Hematopoietic multipotent progenitor cell treated with erythropoietin and hydrocortisone succinate and interleukin-3 and kit ligand, for 17 days (in vitro differentiated cells): ENCODE measurements around the gene NMBR.
"Not testable (repeated sequence)": the region's sequence is repeated elsewhere in the genome, so short reads cannot be mapped to it uniquely, and the experiment has no call there.

Source experiments
- DNase-seq: peaks from one replicate; pipeline ENCODE4 v3.0.0-alpha.2; 2015; ENCODE audit warnings: low spot score

The NMBR gene

DNA sequence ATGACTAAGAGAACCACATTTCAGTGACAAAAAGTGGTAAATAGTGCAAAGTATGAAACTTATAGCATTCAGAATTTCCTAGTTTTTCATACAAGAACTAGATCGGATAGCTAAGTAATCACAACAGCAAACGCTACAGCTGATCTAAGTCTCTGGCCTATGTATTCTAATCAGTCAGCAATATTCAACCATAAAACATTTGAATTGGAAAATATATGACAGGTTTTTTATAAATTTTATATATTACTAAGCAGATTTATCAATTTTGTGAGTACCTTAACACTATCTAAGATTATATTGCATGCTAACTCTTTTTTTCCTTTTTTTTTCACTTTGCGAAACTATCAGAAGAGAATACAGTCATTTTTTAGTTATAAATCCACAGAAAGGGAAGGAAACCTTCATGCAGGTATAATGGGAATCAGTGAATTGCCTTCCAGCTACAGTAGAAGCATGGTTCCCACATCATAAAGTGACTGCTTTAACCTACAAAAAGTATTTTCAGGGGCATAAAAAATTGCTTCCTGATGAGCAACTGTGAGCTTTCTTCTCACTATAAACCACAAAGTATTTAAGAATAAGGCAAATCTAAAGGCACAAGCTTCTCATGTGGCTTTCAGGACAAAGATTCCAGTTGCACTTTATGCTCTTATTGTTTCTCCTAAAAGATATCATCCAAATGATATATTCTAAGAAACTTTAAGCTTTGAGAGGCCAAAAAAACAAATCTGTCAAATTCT lies 88.2 kb downstream of the NMBR start:
- no peak for DNase-seq

DNA sequence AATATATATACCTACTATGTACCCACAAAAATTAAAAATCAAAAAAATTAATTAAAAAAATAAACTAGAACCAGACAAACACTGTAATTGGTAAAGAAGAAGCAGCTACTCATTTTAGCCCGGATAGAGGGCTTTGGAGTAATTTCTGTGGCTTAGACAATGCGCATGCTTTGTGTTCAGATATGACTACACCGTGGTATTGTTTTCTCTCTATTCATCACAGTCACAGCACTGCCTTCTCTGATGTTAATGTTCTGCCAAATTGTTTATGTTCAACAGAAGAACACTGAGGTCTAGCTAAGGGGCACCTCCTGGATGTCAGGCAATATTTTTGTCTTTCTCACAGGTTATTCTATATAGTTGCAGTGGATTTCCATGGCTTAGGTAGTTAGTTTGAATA lies 91.7 kb downstream of the NMBR start:
- no peak for DNase-seq

DNA sequence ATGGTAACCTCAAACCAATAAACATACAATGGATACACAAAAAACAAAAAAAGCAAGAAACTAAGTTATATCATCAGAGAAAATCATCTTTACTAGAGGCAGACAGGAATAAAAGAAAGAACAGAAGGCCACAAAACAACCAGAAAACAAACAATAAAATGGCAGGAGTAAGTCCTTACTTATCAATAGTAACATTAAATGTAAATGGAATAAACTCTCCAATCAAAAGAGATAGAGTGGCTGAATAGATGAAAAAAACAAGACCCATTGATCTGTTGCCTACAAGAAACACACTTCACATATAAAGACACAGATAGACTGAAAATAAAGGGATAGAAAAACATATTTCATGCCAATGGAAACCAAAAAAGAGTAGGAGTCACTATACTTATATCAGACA lies 95.5 kb downstream of the NMBR start:
- no peak for DNase-seq

DNA sequence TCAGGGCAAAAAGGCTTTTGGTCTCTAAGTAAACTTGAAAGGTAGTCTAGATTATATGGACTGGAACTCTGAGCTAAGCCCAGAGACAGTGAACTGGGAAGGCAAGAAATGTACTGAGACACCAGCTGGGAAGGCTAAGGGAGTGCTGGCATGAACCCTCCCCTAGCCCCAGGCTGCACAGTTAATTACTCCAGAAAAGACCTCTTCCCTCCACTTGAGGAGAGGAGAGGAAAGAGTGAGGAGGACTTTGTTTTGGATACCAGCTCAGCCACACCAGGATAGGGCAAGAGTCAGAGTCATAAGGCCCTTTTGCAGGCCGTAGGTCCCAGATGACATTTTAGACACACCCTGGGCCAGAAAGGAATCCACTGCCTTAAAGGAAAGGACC lies 98.3 kb downstream of the NMBR start:
- no peak for DNase-seq

DNA sequence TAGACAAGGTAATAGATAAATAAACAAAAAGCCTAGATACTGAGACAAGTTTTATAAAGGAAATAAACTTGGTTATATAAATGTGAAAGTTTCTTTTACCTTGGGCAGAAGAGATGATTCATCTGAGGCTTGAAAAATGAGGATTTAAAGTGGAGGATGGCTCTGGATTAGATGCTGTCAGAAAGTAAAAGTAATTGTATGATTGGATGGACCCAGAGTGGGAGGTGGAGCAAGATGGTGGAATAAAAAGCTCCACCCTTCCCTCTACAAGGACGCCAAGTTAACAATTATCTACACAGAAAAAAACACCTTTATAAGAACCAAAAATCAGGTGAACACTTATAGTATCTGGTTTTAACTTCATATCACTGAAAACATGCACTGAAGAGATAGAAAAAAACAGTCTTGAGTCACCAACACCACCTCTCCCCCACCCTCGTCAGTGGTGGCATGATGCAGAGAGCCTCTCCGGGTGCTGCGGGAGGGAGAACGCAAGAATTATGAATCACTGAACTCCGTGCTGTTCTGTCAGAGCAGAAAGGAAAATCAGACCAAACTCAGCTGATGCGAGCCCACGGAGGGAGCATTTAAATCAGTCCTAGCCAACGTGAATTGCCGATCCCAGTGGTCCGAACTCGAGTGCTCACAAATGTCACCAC lies 98.9 kb downstream of the NMBR start:
- no peak for DNase-seq

DNA sequence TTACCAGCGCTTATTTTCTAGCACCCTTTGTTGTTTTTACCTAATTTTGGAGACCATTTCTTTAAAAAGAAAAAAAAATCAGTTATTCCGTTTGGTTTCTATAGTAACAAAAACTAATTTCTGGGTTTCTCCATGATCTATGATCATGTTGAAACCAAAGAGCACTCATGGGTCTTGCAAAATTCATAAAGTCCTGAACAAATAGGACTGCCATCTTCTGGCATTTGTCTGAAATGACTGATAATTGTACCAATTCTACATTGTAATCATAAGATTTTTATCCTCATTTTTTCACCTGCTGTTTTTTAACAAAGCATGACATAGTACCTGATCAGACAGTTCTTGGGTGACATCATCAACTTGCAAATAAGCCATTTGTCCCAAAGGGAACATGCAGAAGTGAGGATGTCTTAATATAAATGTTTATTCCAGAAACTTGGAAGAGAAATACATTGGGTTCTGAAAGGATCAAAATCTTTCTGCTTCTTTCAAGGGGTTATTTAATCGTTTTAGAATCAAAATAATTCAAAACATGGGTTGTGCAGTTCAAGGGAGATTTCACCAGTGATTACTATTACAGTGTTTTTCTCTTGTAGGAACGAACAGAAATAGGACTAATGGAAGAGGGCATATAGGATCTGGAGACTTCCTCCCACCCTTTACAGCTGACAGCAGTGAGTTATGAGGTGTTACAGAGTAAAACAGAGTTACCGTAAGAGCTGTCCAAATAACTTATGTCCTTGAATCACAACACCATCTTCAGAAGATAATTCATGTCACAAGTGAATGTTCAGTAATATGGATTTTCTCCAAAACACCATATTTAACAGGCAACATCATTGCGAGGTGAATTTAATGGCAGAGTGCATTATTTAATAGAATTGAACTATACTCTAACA lies 101.3 kb downstream of the NMBR start:
- DNase-seq: no peak

DNA sequence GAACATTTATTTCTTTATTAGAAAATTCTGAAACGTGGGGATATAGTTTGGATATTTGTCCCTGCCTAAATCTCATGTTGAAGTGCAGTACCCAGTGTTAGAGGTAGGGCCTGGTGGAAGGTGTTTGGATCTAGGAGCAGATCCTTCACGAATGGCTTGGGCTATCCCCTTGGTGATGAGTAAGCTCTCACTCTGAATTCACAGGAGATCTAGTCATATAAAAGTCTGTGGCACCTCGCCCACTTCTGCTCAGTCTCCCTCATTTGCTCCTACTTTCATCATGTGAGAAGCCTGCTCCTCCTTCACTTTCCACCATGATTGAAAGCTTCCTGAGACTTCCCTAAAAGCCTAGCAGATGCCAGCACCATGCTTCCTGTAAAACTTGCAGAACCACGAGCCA lies 111.0 kb downstream of the NMBR start:
- DNase-seq: no peak

DNA sequence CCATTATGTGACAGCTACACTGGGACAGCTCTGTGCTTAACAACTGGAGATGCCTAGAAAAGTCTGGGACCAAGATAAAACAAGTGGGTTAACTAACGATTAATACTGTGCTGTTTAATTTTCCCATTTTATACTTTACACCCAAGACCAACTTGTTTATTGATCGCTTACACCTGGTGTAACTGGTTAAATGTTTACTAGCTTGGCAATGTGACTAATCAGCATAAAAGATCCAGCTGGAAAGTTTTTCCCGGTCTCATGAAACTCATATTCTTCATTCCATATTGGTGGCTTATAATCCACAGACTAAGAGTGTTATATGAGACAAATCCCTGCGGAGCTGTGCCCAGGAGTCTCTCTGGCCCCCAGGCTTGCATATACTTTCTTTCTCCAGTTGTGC lies 115.9 kb downstream of the NMBR start:
- DNase-seq: no peak

DNA sequence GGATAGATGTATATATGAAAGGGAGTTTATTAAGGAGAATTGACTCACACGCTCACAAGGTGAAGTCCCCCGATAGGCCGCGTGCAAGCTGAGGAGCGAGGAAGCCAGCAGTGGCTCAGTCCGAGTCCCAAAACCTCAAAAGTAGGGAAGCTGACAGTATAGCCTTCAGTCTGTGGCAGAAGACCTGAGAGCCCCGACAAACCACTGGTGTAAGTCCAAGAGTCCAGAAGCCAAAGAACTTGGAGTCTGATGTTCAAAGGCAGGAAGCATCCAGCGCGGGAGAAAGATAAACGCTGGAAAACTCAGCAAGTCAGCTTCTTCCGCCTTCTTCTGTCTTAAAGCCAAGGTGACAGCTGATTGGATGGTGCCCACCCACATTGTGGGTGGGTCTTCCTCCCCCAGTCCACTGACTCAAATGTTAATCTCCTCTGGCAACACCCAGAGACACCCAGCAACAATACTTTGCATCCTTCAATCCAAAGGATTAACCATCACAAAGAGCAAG lies 116.8 kb downstream of the NMBR start:
- DNase-seq: no peak

DNA sequence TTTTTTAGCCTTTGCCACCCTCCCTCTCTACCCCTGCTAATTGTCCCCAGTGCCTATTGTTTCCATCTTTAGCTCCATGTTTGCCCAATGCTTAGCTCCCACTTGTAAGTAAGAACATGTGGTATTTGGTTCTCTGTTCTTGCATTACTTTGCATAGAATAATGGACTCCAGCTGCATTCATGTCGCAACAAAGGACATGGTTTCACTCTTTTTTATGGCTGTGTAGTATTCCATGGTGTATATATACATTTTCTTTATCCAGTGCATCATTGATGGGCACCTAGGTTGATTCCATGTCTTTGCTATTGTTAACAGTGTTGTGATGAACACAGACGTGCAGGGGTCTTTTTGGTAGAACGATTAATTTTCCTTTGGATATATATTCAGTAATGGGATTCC lies 118.4 kb downstream of the NMBR start:
- DNase-seq: no peak

DNA sequence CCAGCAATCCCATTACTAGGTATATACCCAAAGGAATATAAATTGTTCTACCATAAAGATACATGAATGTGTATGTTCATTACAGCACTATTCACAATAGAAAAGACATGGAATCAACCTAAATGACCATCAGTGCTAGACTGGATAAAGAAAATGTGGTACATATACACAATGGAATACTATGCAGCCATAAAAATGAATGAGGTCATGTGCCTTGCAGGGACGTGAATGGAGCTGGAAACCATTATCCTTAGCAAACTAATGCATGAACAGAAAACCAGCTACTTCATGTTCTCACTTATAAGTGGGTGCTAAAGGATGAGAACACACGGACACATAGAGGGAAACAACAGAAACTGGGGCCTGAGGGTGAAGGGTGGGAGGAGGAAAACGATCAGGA lies 119.1 kb downstream of the NMBR start:
- DNase-seq: not testable (repeated sequence)

DNA sequence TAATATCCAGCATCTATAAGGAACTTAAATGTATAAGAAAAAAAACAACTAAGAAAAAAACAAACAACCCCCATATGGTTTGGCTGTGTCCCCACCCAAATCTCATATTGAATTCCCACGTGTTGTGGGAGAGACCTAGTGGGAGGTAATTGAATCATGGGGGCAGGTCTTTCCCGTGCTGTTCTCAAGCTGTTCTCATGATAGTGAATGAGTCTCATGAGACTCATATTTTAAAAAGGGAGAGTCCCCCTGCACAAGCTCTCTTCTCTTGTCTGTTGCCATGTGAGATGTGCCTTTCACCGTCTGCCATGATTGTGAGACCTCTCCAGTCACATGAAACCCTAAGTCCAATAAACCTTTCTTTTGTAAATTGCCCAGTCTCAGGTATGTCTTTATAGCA lies 119.8 kb downstream of the NMBR start:
- no peak for DNase-seq

DNA sequence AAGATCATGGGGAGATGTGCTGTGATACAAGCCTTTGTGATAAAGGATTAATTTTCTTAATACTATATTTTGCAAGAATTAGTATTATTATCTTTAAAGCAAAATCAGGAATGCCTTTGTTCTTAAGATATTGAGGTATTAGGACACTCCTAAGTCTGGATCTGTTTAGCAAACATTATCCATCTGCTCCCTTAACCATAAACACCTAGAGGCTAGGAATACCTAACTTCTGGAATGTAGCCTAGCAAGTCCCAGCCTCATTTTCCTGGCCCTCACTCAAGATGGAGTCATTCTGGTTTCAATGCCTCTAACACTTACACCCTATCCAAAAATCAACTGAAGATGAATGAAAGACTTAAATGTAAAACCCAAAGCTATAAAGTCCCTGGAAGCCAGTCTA lies 120.5 kb downstream of the NMBR start:
- no peak for DNase-seq
